Lung (tissue), 12 donors: ENCODE measurements around the gene FLYWCH2. TPM values are rescaled to one million over a fixed set of nuclear protein-coding genes. Genes with fewer than 3 reads are reported as not detected.

Source experiments
- ATAC-seq: fragments of 200-7000 bp; cut with Tn5 transposase; one replicate; pipeline ENCODE4 v1.9.1; 2020; ENCODE audit warnings: moderate number of reproducible peaks; ENCODE audit not compliant: insufficient read depth, low FRiP score
- DNase-seq, 3 donors: peaks; one replicate each; pipeline ENCODE4 v3.0.0-alpha.2; 2013 to 2017
- H3K27ac ChIP-seq, 2 donors: one replicate each; pipeline ENCODE4 v1.5.1; 2013; ENCODE audit warnings: mild to moderate bottlenecking in 2 of 2, moderate library complexity in 2 of 2, control low read depth in 1 of 2, inconsistent platforms in 1 of 2, low read depth in 1 of 2, low read length in 1 of 2
- H3K27me3 ChIP-seq, 3 donors: one replicate each; pipeline ENCODE4 v1.5.1; 2013; ENCODE audit warnings: low read length in 2 of 3; ENCODE audit not compliant: control insufficient read depth in 3 of 3, insufficient read depth in 3 of 3
- H3K36me3 ChIP-seq, 4 donors: one replicate each; pipeline ENCODE4 v1.5.1; 2013; ENCODE audit warnings: low read length in 4 of 4, mild to moderate bottlenecking in 1 of 4, moderate library complexity in 1 of 4; ENCODE audit not compliant: control insufficient read depth in 4 of 4, insufficient read depth in 4 of 4
- H3K4me1 ChIP-seq, 5 donors: one replicate each; pipeline ENCODE4 v1.5.1; 2013; ENCODE audit warnings: low read length in 5 of 5, mild to moderate bottlenecking in 2 of 5, moderate library complexity in 1 of 5; ENCODE audit not compliant: control insufficient read depth in 5 of 5, insufficient read depth in 5 of 5
- H3K4me3 ChIP-seq: one replicate; pipeline ENCODE4 v1.5.1; 2013; ENCODE audit warnings: mild to moderate bottlenecking, control low read depth, moderate library complexity
- H3K9ac ChIP-seq, 2 donors: one replicate each; pipeline ENCODE4 v1.5.1; 2013; ENCODE audit warnings: low read length in 2 of 2, control low read depth in 1 of 2; ENCODE audit not compliant: insufficient read depth in 1 of 2
- H3K9me3 ChIP-seq, 4 donors: one replicate each; pipeline ENCODE4 v1.5.1; 2013; ENCODE audit warnings: low read length in 3 of 4, mild to moderate bottlenecking in 1 of 4, moderate library complexity in 1 of 4; ENCODE audit not compliant: control insufficient read depth in 4 of 4, insufficient read depth in 3 of 4
- CTCF ChIP-seq: IDR thresholded peaks from 2 replicates; pipeline ENCODE4 v1.5.1; 2012; ENCODE audit warnings: mild to moderate bottlenecking; ENCODE audit errors: control extremely low read depth, extremely low read depth
- WGBS, 2 donors: extraction: QIAGEN DNeasy Blood & Tissue Kit; methylation state at CpG; one replicate each; pipeline ENCODE4 v1.1.7; 2013; 5-methylcytosine and 5-hydroxymethylcytosine counted together
- polyA plus RNA-seq, 2 donors: library from polyadenylated mRNA; stranded (reverse); fragments of 200-250 nt; gene quantifications; one replicate each; pipeline ENCODE4 v1.2.1, GENCODE V29; 2013
- total RNA-seq, 2 donors: library from RNA; depleted of rRNA in 1 of 2; stranded (reverse); fragments of >200 nt in 1 of 2; gene quantifications; one replicate each; pipeline ENCODE4 v1.2.1, GENCODE V29; 2014 to 2021
- donor health status: control.
- donor health status: control.
- donor health status: Bipolar disorder and iron deficiency.
- donor health status: healthy.
- donor health status: DM: yes; HTN: yes; CAD: no.

Gene FLYWCH2
- total and polyA plus RNA-seq, 4 donors = 26.7 to 40.6 (median 39.2) TPM

GRCh38 chr16:2857451-2858244, 25.4 kb upstream of the FLYWCH2 start, which contains the start of gene PRSS22:
Gene PRSS22, minus strand, starts transcription at chr16:2858170. Its CDS starts 66 bp downstream, at chr16:2858104.
- peak within 1 kb of the TSS in 1 of 2 donors; percentile 68 for H3K27ac ChIP-seq
- DNase-seq (peak; percentile 42 to 73 (median 70)), ATAC-seq (peak; percentile 61)
- TF ChIP-seq CTCF = no peak
- no peaks in the 10 kb centered on the region for H3K4me1 ChIP-seq
- peaks cover 0 to 7% (median 5%) of the 10 kb centered on the region in 3 donors for H3K27me3 ChIP-seq
- peaks cover 0 to 14% (median 0%) of the 10 kb centered on the region in 4 donors for H3K9me3 ChIP-seq
- 6 to 7% methylated on average over 39 to 42 of the region's 42 CpGs for WGBS, 2 donors
- peak within 1 kb of the TSS in 1 of 2 donors; percentile 11 for H3K9ac ChIP-seq
- peaks cover 0 to 2% (median 0%) of the 10 kb centered on the region in 4 donors for H3K36me3 ChIP-seq
- H3K4me3 ChIP-seq = peak within 1 kb of the TSS; percentile 45

GRCh38 chr16:2858245-2859025, 24.6 kb upstream of the FLYWCH2 start:
- peaks cover 0 to 7% (median 5%) of the 10 kb centered on the region in 3 donors for H3K27me3 ChIP-seq
- H3K4me1 ChIP-seq = no peaks in the 10 kb centered on the region
- peak overlapping the region in 1 of 2 donors; percentile 68 for H3K27ac ChIP-seq
- H3K4me3 ChIP-seq = peak overlapping the region; percentile 45
- 14 to 17% methylated on average over 21 to 23 of the region's 23 CpGs for WGBS, 2 donors
- ATAC-seq (peak; percentile 84), DNase-seq (peak; percentile 58 to 85 (median 78))
- peaks cover 0 to 14% (median 0%) of the 10 kb centered on the region in 4 donors for H3K9me3 ChIP-seq
- no peak for TF ChIP-seq CTCF
- no peaks in the 10 kb centered on the region for H3K36me3 ChIP-seq
- peak overlapping the region in 1 of 2 donors; percentile 11 for H3K9ac ChIP-seq

GRCh38 chr16:2859686-2860265, 23.2 kb upstream of the FLYWCH2 start:
- Histone ChIP-seq H3K9me3 (peaks cover 0 to 12% (median 0%) of the 10 kb centered on the region in 4 donors), H3K4me1 (no peaks in the 10 kb centered on the region), H3K9ac (no peak overlapping the region), H3K36me3 (no peaks in the 10 kb centered on the region), H3K27ac (no peak overlapping the region), H3K4me3 (no peak overlapping the region), H3K27me3 (peaks cover 0 to 13% (median 9%) of the 10 kb centered on the region in 3 donors)
- no peak for TF ChIP-seq CTCF
- no peak for DNase-seq
- no peak for ATAC-seq
- WGBS, 2 donors = 79 to 87% methylated on average over 9 to 10 of the region's 10 CpGs
